ENCODE data around the gene ZNF683. TPM values are rescaled to one million over a fixed set of nuclear protein-coding genes. Genes with fewer than 3 reads are reported as not detected.

The ZNF683 gene
- total RNA-seq, 4 donors from 2014 or later: not detected

GRCh38 chr1:26354972-26355371 lies 17.6 kb downstream of the ZNF683 start:
- peaks cover 2% of the 10 kb centered on the region in 2 donors for H3K27me3 ChIP-seq
- no peak overlapping the region for H3K27ac ChIP-seq
- no peak for DNase-seq
- TF ChIP-seq POLR2A (IDR thresholded peaks at IDR 0.05) (no peak), CTCF (IDR thresholded peaks at IDR 0.05) (no peak)
- no peaks in the 10 kb centered on the region for H3K9me3 ChIP-seq
- peaks cover 0 to under 1% of the 10 kb centered on the region in 2 donors for H3K4me1 ChIP-seq
- no peaks in the 10 kb centered on the region for H3K36me3 ChIP-seq
- H3K4me3 ChIP-seq: no peak overlapping the region
- intact Hi-C loops (cut with DNase I; ENCODE audit: low total_unique reads): no loop called here

- TF ChIP-seq CTCF (IDR thresholded peaks at IDR 0.05): no peak
- TF ChIP-seq POLR2A (IDR thresholded peaks at IDR 0.05): no peak
- H3K4me1 ChIP-seq: no peaks in the 10 kb centered on the region
- H3K4me3 ChIP-seq: no peak within 1 kb of the TSS
- H3K9me3 ChIP-seq: no peaks in the 10 kb centered on the region
- H3K36me3 ChIP-seq: no peaks in the 10 kb centered on the region
- no peaks in the 10 kb centered on the region for H3K27me3 ChIP-seq
- DNase-seq: no peak
- intact Hi-C loops (cut with DNase I; ENCODE audit: low total_unique reads): no loop called here
- H3K27ac ChIP-seq: no peak within 1 kb of the TSS
These were observed 18.4 kb downstream of the ZNF683 start, which contains the start of gene CRYBG2 for GRCh38 chr1:26353976-26354820. Gene CRYBG2 (minus strand): TSS chr1:26354130. CDS start chr1:26346657, 7,473 bp downstream.

GRCh38 chr1:26353210-26353859 lies 19.2 kb downstream of the ZNF683 start:
- no peak for DNase-seq
- TF ChIP-seq CTCF (IDR thresholded peaks at IDR 0.05) (no peak), POLR2A (IDR thresholded peaks at IDR 0.05) (no peak)
- Histone ChIP-seq H3K27me3 (no peaks in the 10 kb centered on the region), H3K9me3 (no peaks in the 10 kb centered on the region), H3K27ac (no peak overlapping the region), H3K4me3 (no peak overlapping the region), H3K36me3 (no peaks in the 10 kb centered on the region), H3K4me1 (no peaks in the 10 kb centered on the region)
- intact Hi-C loops (cut with DNase I; ENCODE audit: low total_unique reads): no loop called here

- no peak for DNase-seq
- Histone ChIP-seq H3K4me3 (no peak overlapping the region), H3K27ac (no peak overlapping the region), H3K4me1 (no peaks in the 10 kb centered on the region), H3K36me3 (no peaks in the 10 kb centered on the region), H3K27me3 (no peaks in the 10 kb centered on the region), H3K9me3 (no peaks in the 10 kb centered on the region)
- intact Hi-C loops (cut with DNase I; ENCODE audit: low total_unique reads): no loop called here
- TF ChIP-seq POLR2A (IDR thresholded peaks at IDR 0.05) (no peak), CTCF (IDR thresholded peaks at IDR 0.05) (no peak)
These were observed 20.2 kb downstream of the ZNF683 start for GRCh38 chr1:26352338-26352679.
